Hepatocyte (in vitro differentiated cells): Measurements from ENCODE around the gene UXS1.

Experiments used
- CTCF ChIP-seq: fragments of 200-600 bp; sonication (generic); IDR thresholded peaks from 2 replicates; pipeline ENCODE4 v1.5.1; 2016; ENCODE audit warnings: antibody characterized with exemption, mild to moderate bottlenecking; ENCODE audit not compliant: poor library complexity
- EZH2 ChIP-seq: fragments of 200-600 bp; sonication (generic); IDR thresholded peaks from 2 replicates; pipeline ENCODE4 v1.6.1; 2016; ENCODE audit warnings: antibody characterized with exemption, mild to moderate bottlenecking, borderline replicate concordance

GRCh38 chr2:106195981-106196380 is 1.9 kb upstream of the UXS1 start:
- TF ChIP-seq CTCF: no peak
- TF ChIP-seq EZH2: no peak
